ENCODE results near the gene USP53.
"Not testable (repeated sequence)": the region's sequence is repeated elsewhere in the genome, so short reads cannot be mapped to it uniquely, and the experiment has no call there.

USP53 gene

GRCh38 chr4:119315036-119315435, 102.5 kb downstream of the USP53 start:
- DNase-seq (ENCODE audit: low read depth in 2 of 2) = no peak

- DNase-seq (ENCODE audit: low read depth in 2 of 2) = no peak
These were observed 105.5 kb downstream of the USP53 start for GRCh38 chr4:119317990-119318389.

GRCh38 chr4:119321921-119322687, 109.6 kb downstream of the USP53 start, which contains the start of gene FABP2:
Gene FABP2, minus strand, starts transcription at chr4:119322138. Its CDS starts 36 bp downstream, at chr4:119322102.
- DNase-seq (ENCODE audit: low read depth in 2 of 2) = no peak

- no peak for DNase-seq (ENCODE audit: low read depth in 2 of 2)
These were observed 116.2 kb downstream of the USP53 start for GRCh38 chr4:119328695-119329094.

GRCh38 chr4:119329835-119330620, 117.5 kb downstream of the USP53 start:
- no peak for DNase-seq (ENCODE audit: low read depth in 2 of 2)

- DNase-seq (ENCODE audit: low read depth in 2 of 2) = not testable (repeated sequence)
These were observed 123.9 kb downstream of the USP53 start for GRCh38 chr4:119336332-119336979.

- DNase-seq (ENCODE audit: low read depth in 2 of 2) = no peak
These were observed 124.5 kb downstream of the USP53 start for GRCh38 chr4:119337010-119337409.

GRCh38 chr4:119339895-119340294, 127.4 kb downstream of the USP53 start:
- not testable (repeated sequence) for DNase-seq (ENCODE audit: low read depth in 2 of 2)

- not testable (repeated sequence) for DNase-seq (ENCODE audit: low read depth in 2 of 2)
These were observed 130.8 kb downstream of the USP53 start for GRCh38 chr4:119343293-119343692.
